HG03139 (cell line): ENCODE measurements around the gene EYS.

Experiments
- ATAC-seq: cut with Tn5 transposase; IDR thresholded peaks from one replicate; pipeline ENCODE4 v1.9.1; 2021; ENCODE audit not compliant: unreplicated experiment

EYS gene

GRCh38 chr6:65707126-65707826, at the start of gene EYS:
Gene EYS, minus strand, starts transcription at chr6:65707226. Its CDS starts 211,816 bp downstream, at chr6:65495410.
- no peak for ATAC-seq

- ATAC-seq: no peak
Measured at GRCh38 chr6:65746302-65746701, 39.3 kb upstream of the EYS start.

- no peak for ATAC-seq
Measured at GRCh38 chr6:65745614-65746013, 38.6 kb upstream of the EYS start.

- no peak for ATAC-seq
Measured at GRCh38 chr6:65728879-65729479, 22.0 kb upstream of the EYS start.

GRCh38 chr6:65719101-65719500, 12.1 kb upstream of the EYS start:
- no peak for ATAC-seq

GRCh38 chr6:65711531-65711930, 4.5 kb upstream of the EYS start:
- ATAC-seq: no peak

- ATAC-seq: no peak
Measured at GRCh38 chr6:65709099-65709830, 2.2 kb upstream of the EYS start.

- ATAC-seq: no peak
Measured at GRCh38 chr6:65708162-65708561, 1.1 kb upstream of the EYS start.

- no peak for ATAC-seq
Measured at GRCh38 chr6:65706436-65706835, 590 bp downstream of the EYS start.

- ATAC-seq: no peak
Measured at GRCh38 chr6:65701325-65701724, 5.7 kb downstream of the EYS start.

- no peak for ATAC-seq
Measured at GRCh38 chr6:65700561-65700960, 6.5 kb downstream of the EYS start.

- ATAC-seq: no peak
Measured at GRCh38 chr6:65692109-65692508, 14.9 kb downstream of the EYS start.

GRCh38 chr6:65680232-65680631, 26.8 kb downstream of the EYS start:
- no peak for ATAC-seq

- ATAC-seq: no peak
Measured at GRCh38 chr6:65671922-65672321, 35.1 kb downstream of the EYS start.

- no peak for ATAC-seq
Measured at GRCh38 chr6:65667916-65668656, 38.9 kb downstream of the EYS start.

GRCh38 chr6:65650086-65650485, 56.9 kb downstream of the EYS start:
- ATAC-seq: no peak

GRCh38 chr6:65649392-65649791, 57.6 kb downstream of the EYS start:
- ATAC-seq: no peak

GRCh38 chr6:65646544-65646943, 60.5 kb downstream of the EYS start:
- ATAC-seq: no peak

GRCh38 chr6:65642776-65643175, 64.2 kb downstream of the EYS start:
- no peak for ATAC-seq

- ATAC-seq: no peak
Measured at GRCh38 chr6:65638047-65638831, 68.8 kb downstream of the EYS start.
